Fibroblast of pulmonary artery (primary cell): Measurements from ENCODE around the gene MLX.

Source experiments
- DNase-seq: peaks from one replicate; pipeline ENCODE4 v3.0.0-alpha.2; 2010; ENCODE audit warnings: low read depth
- H3K4me3 ChIP-seq: replicated peaks from 2 replicates; pipeline ENCODE4 v1.5.1; 2011; ENCODE audit warnings: low read depth, mild to moderate bottlenecking, control low read depth, low read length, moderate library complexity
- TF ChIP-seq, protein P1 (sequence below): IDR thresholded peaks from 2 replicates; pipeline ENCODE4 v1.5.1; 2011; ENCODE audit warnings: mild to moderate bottlenecking, control low read depth, low read length, inconsistent platforms; ENCODE audit errors: missing control alignments

The MLX gene

GRCh38 chr17:42520540-42520951 is 46.4 kb upstream of the MLX start:
- no peak for DNase-seq
- TF ChIP-seq, protein P1, sequence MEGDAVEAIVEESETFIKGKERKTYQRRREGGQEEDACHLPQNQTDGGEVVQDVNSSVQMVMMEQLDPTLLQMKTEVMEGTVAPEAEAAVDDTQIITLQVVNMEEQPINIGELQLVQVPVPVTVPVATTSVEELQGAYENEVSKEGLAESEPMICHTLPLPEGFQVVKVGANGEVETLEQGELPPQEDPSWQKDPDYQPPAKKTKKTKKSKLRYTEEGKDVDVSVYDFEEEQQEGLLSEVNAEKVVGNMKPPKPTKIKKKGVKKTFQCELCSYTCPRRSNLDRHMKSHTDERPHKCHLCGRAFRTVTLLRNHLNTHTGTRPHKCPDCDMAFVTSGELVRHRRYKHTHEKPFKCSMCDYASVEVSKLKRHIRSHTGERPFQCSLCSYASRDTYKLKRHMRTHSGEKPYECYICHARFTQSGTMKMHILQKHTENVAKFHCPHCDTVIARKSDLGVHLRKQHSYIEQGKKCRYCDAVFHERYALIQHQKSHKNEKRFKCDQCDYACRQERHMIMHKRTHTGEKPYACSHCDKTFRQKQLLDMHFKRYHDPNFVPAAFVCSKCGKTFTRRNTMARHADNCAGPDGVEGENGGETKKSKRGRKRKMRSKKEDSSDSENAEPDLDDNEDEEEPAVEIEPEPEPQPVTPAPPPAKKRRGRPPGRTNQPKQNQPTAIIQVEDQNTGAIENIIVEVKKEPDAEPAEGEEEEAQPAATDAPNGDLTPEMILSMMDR: peak; percentile 21
- no peak overlapping the region for H3K4me3 ChIP-seq

DNA sequence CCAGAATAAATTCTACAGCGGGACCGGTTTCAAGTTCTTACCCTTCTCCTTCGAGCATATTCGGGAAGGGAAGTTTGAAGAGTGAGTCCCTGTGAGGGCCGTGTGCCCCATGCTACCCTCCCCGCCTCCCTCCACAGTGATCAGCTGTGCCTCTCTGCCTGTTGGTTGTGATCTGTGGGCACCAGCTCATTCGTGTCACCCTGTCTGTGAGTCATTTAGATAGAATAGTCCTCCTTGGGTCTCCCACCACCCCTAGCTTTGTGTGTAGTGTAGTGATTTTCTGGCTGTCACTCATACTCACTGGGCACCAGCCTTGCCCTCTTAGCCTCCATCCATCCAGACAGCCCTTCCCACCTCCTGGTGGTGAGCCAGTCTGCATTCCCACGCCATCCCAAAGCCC is 45.9 kb upstream of the MLX start:
- TF ChIP-seq, protein P1: no peak
- no peak overlapping the region for H3K4me3 ChIP-seq
- DNase-seq: no peak

DNA sequence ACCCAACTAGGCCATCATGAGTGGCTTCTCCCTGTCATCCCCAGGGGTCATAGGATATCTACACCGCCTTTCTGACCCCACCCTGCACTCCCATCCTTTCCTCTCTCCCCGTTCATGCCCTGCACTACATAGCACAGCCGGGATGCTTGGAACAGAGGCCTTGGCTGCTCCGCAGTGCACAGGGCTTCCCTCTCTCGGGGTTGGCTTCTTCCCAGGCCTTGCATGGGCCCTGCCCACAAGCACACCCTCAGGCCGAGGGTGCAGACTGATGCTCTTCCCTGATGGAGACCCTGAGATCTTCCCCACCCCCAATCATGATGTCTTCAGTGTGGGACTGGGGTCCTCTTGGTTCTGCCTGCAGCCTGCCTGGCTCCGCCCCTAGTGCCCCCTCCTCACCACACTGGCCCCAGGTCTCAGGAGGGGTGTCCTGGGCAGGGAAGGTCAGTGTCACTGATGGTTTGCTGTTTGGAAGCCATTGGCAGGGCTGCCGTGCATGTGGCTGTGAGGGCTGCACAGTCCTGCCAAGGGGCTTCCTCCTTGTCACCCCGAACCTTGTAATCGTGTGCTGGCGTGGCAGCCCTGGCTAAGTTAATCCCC is 45.1 kb upstream of the MLX start:
- DNase-seq: no peak
- H3K4me3 ChIP-seq: no peak overlapping the region
- TF ChIP-seq, protein P1: no peak

GRCh38 chr17:42522263-42522790 is 44.6 kb upstream of the MLX start:
- TF ChIP-seq, protein P1: no peak
- no peak overlapping the region for H3K4me3 ChIP-seq
- DNase-seq: no peak

DNA sequence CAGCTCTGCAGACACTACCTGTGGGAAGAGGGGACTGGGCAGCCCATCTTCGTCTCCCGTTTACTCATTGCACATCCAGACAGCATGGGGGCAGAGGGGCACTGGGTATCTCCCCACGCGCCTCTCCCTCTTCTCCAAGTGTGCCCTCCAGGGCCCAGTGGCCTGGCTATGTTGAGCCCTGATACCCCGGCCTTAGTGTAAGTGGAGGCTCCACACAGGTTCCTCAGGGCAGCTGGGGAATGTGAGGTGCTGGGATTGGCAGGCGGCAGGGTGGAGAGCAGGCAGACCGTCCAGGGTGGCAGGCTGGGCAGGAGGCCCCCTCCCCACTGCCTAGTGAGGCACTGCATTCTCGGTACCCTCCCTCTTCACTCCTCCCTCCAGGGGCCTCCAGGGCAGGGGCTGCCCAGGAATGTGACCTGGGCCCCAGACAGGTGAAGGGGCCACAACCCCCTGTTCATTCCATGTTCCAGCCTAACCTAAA is 44.1 kb upstream of the MLX start:
- TF ChIP-seq, protein P1: no peak
- no peak overlapping the region for H3K4me3 ChIP-seq
- no peak for DNase-seq

- TF ChIP-seq, protein P1: no peak
- no peak overlapping the region for H3K4me3 ChIP-seq
- no peak for DNase-seq
These were observed 41.7 kb upstream of the MLX start for GRCh38 chr17:42525221-42525620.

DNA sequence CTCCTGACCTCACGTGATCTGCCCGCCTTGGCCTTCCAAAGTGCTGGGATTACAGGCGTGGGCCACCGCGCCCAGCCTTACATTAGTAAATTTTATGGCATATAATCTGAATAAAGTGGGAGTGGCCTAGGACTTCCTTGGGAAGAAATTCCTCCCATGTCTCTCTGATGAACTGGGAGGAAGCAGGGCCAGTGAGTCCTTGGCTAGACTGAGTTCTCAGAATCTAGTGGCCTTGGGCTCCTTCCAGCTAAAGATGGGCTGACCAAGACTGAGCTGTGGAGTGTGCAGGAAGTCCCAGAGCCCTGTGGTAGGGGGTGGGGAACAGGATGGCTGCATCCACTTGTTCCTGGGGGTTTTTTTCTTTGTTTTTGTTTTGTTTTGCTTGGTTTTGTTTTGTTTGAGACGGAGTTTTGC is 40.9 kb upstream of the MLX start:
- TF ChIP-seq, protein P1: no peak
- H3K4me3 ChIP-seq: no peak overlapping the region
- DNase-seq: peak; percentile 53
